Measurements from ENCODE around the gene CXorf58.
"Not testable (repeated sequence)": the region's sequence is repeated elsewhere in the genome, so short reads cannot be mapped to it uniquely, and the experiment has no call there.

GRCh38 chrX:23965630-23966029, 57.8 kb downstream of the CXorf58 start:
- not testable (repeated sequence) for TF ChIP-seq CTCF (conservative IDR thresholded peaks at IDR 0.05; ENCODE audit: low read depth in 2 of 2); EZH2 (IDR thresholded peaks at IDR 0.05; ENCODE audit: low read depth, unreplicated experiment); ETS1 (IDR thresholded peaks at IDR 0.05); POLR2AphosphoS5 (IDR thresholded peaks at IDR 0.05; ENCODE audit: low read depth)
